Suprapubic skin (tissue), 4 donors: ENCODE results near the gene ZC3H12A. TPM values are rescaled to one million over a fixed set of nuclear protein-coding genes. Genes with fewer than 3 reads are reported as not detected.

Source experiments
- DNase-seq, 2 donors: peaks; one replicate each; pipeline ENCODE4 v3.0.0-alpha.2; 2019; ENCODE audit warnings: low spot score in 2 of 2
- H3K27ac ChIP-seq: fragments of 200-600 bp; sonication (generic); one replicate; pipeline ENCODE4 v1.5.1; 2019
- H3K27me3 ChIP-seq: fragments of 200-600 bp; sonication (generic); one replicate; pipeline ENCODE4 v1.5.1; 2019
- H3K36me3 ChIP-seq: fragments of 200-600 bp; sonication (generic); one replicate; pipeline ENCODE4 v1.5.1; 2019
- H3K4me1 ChIP-seq: fragments of 200-600 bp; sonication (generic); one replicate; pipeline ENCODE4 v1.5.1; 2019
- H3K4me3 ChIP-seq: fragments of 200-600 bp; sonication (generic); one replicate; pipeline ENCODE4 v1.5.1; 2019; ENCODE audit warnings: mild to moderate bottlenecking
- H3K9me3 ChIP-seq: fragments of 200-600 bp; sonication (generic); one replicate; pipeline ENCODE4 v1.5.1; 2019
- EP300 ChIP-seq: sonication (generic); formaldehyde crosslinking; IDR thresholded peaks from one replicate; pipeline ENCODE4 v1.6.1; 2017; ENCODE audit warnings: antibody characterized with exemption
- POLR2A ChIP-seq, 2 donors: fragments of 450-650 bp; IDR thresholded peaks; one replicate each; pipeline ENCODE4 v1.6.1; 2017; ENCODE audit warnings: antibody characterized with exemption in 2 of 2, mild to moderate bottlenecking in 2 of 2, moderate library complexity in 2 of 2
- POLR2AphosphoS5 ChIP-seq, 3 donors: sonication (generic); formaldehyde crosslinking; IDR thresholded peaks; one replicate each; pipeline ENCODE4 v1.6.1; 2017; ENCODE audit warnings: antibody characterized with exemption in 3 of 3
- WGBS: methylation state at CpG from one replicate; pipeline ENCODE4 v1.1.5; 2018; 5-methylcytosine and 5-hydroxymethylcytosine counted together
- total RNA-seq, 4 donors: library from RNA; depleted of rRNA; stranded (reverse); fragments of >200 nt; gene quantifications; one replicate each; pipeline ENCODE4 v1.1.0, GENCODE V29; 2016
- TF ChIP-seq, protein P1 (sequence below), 2 donors: fragments of 200-600 bp in 1 of 2; fragments of 450-650 bp in 1 of 2; sonication (generic) in 1 of 2; IDR thresholded peaks; one replicate each; pipeline ENCODE4 v1.5.1; 2016 to 2019; ENCODE audit warnings: antibody characterized with exemption in 2 of 2, mild to moderate bottlenecking in 1 of 2, moderate library complexity in 1 of 2

The ZC3H12A gene
- total RNA-seq, 4 donors from 2014 or later, result 47.7 to 107 (median 56.1) TPM

DNA sequence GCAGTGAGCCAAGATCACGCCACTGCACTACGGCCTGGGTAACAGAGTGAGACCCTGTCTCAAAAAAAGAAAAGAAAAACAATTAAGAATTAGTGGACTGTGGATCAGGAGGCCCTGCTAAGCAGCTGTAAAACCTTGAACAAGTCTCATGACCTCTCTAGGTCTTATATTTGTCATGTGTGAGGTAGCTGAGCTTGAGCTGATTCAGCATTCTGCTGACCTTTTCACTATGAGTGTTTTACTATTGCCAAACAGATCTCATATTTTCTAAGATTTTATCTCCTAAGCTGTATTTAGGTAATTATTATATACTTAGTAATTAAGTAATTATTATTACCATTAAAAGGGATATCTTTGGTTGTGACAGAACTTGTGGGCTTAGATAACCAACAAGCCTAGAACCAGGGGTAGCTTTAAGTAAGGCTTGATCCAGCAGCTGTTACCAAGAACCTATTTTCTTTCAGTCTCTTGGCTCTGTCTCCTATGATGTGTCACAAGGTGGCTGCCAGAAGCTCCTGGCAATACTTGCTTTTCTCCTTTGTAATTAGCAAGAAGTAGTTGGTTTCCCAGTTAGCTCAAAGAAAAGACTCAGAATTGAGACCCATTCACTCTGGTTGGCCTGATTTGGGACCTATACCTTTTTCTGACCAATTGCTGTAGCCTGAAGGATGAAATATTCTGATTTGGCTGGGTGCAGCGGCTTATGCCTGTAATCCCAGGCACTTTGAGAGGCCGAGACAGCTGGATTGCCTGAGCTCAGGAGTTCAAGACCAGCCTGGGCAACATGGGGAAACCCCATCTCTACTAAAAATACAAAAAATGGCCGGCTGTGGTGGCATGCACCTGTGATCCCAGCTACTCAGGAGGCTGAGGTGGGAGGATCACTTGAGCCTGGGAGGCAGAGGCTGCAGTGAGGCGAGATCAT lies 8.5 kb upstream of the ZC3H12A start:
- peak overlapping the region; percentile 52 for H3K27ac ChIP-seq
- H3K4me1 ChIP-seq, result peaks cover 15% of the 10 kb centered on the region
- H3K27me3 ChIP-seq, result no peaks in the 10 kb centered on the region
- 82% methylated on average over 6 of the region's 6 CpGs for WGBS
- TF ChIP-seq EP300 (no peak), POLR2AphosphoS5 (IDR thresholded peaks at IDR 0.05) (no peak), POLR2A (IDR thresholded peaks at IDR 0.05) (no peak)
- TF ChIP-seq, protein P1, sequence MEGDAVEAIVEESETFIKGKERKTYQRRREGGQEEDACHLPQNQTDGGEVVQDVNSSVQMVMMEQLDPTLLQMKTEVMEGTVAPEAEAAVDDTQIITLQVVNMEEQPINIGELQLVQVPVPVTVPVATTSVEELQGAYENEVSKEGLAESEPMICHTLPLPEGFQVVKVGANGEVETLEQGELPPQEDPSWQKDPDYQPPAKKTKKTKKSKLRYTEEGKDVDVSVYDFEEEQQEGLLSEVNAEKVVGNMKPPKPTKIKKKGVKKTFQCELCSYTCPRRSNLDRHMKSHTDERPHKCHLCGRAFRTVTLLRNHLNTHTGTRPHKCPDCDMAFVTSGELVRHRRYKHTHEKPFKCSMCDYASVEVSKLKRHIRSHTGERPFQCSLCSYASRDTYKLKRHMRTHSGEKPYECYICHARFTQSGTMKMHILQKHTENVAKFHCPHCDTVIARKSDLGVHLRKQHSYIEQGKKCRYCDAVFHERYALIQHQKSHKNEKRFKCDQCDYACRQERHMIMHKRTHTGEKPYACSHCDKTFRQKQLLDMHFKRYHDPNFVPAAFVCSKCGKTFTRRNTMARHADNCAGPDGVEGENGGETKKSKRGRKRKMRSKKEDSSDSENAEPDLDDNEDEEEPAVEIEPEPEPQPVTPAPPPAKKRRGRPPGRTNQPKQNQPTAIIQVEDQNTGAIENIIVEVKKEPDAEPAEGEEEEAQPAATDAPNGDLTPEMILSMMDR (IDR thresholded peaks at IDR 0.05), result no peak
- no peak overlapping the region for H3K4me3 ChIP-seq
- no peaks in the 10 kb centered on the region for H3K9me3 ChIP-seq
- no peak for DNase-seq
- no peaks in the 10 kb centered on the region for H3K36me3 ChIP-seq

DNA sequence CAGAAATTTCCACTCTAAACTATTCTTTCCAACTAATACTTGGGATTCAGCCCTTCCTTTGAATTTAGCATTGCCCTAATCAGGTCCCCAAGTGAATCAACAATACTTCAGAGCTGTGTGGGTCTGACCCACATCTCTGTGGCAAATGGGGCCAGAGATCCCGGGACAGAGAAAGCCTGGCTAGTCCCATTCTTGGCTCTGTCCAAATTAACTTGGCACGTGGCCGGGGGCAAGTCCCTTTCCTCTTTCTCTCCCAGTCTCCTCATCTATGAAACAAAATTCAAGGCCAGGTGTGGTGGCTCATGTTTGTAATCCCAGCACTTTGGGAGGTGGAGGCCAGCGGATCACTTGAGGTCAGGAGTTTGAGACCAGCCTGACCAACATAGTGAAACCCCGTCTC lies 6.3 kb upstream of the ZC3H12A start:
- Histone ChIP-seq H3K27ac (no peak overlapping the region), H3K9me3 (no peaks in the 10 kb centered on the region), H3K4me1 (peaks cover 37% of the 10 kb centered on the region), H3K4me3 (no peak overlapping the region), H3K27me3 (no peaks in the 10 kb centered on the region), H3K36me3 (no peaks in the 10 kb centered on the region)
- no peak for DNase-seq
- WGBS, result 85% methylated on average over 5 of the region's 5 CpGs
- TF ChIP-seq POLR2AphosphoS5 (IDR thresholded peaks at IDR 0.05) (no peak), EP300 (no peak), POLR2A (IDR thresholded peaks at IDR 0.05) (no peak)
- TF ChIP-seq, protein P1 (IDR thresholded peaks at IDR 0.05), result no peak

DNA sequence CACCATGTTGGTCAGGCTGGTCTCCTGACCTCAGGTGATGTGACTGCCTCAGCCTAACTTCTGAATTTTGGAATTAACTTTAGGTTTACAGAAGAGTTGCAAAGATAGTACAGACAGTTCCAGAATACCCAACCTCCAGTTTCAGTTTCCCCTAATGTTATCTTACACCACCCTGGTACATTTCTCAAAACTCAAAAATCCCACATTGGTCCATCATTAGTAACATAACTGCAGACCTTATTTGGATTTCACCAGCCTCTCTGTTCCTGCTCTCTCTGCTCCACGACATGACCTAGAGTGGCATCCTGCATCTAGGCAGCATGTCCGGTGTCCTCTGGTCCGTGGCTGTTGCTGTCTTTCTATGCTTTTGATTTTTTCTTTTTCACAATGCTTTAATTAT lies 5.0 kb upstream of the ZC3H12A start:
- DNase-seq, result no peak
- Histone ChIP-seq H3K27ac (no peak overlapping the region), H3K27me3 (no peaks in the 10 kb centered on the region), H3K4me1 (peaks cover 47% of the 10 kb centered on the region), H3K4me3 (no peak overlapping the region), H3K36me3 (no peaks in the 10 kb centered on the region), H3K9me3 (no peaks in the 10 kb centered on the region)
- TF ChIP-seq POLR2AphosphoS5 (IDR thresholded peaks at IDR 0.05), result no peak
- TF ChIP-seq, protein P1 (IDR thresholded peaks at IDR 0.05), result no peak
- TF ChIP-seq EP300, result no peak
- TF ChIP-seq POLR2A (IDR thresholded peaks at IDR 0.05), result no peak
- WGBS, result 83% methylated on average over 3 of the region's 3 CpGs

DNA sequence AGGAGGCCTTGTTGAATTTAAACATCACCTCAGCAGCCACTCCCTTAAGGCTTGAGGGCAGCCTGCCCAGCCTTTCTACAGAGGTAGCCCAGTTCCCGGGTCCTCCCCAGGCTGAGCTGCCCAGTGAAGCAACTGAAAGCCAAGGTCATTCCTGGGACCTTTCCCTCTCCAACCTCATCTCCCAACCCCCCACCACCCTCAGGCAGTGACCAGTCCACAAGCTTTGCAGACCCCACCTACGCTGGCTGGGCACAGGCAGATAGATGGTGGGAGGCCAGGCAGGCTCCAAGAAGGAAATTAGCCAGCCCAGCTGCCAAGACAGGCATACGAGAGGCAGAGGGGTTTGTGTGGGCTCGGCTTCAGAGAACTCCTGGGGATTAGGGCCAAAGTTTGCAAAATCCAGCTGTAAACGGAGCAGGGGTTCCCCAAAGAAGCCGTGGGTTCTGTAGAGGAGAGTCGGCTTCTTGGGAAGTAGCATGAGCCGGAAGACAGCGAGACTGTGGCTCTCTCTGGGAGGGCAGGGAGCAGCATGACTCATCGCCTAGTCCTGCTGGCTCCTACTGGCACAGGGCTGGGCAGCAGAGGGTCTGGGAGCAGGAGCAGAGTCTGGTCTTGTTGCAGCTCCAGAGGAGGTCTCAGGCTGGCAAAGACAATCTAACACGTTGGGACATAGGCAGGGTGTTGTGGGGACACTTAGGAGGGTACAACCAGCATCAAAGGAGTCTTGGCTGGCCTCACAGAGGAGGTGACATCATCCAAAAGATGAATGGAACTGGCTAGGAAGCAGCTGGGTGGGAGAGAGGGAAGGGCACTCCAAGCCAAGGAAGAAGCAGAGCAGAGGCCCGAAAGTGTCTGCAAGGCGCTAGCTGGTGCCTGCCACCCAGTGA lies 2.8 kb upstream of the ZC3H12A start:
- no peak for DNase-seq
- 5% methylated on average over 9 of the region's 13 CpGs for WGBS
- TF ChIP-seq POLR2AphosphoS5 (IDR thresholded peaks at IDR 0.05) (peak in 1 of 3 donors; percentile 45), EP300 (no peak)
- H3K27ac ChIP-seq, result peak overlapping the region; percentile 86
- H3K4me1 ChIP-seq, result peaks cover 51% of the 10 kb centered on the region
- peak overlapping the region; percentile 34 for H3K4me3 ChIP-seq
- H3K27me3 ChIP-seq, result no peaks in the 10 kb centered on the region
- no peaks in the 10 kb centered on the region for H3K36me3 ChIP-seq
- H3K9me3 ChIP-seq, result no peaks in the 10 kb centered on the region

DNA sequence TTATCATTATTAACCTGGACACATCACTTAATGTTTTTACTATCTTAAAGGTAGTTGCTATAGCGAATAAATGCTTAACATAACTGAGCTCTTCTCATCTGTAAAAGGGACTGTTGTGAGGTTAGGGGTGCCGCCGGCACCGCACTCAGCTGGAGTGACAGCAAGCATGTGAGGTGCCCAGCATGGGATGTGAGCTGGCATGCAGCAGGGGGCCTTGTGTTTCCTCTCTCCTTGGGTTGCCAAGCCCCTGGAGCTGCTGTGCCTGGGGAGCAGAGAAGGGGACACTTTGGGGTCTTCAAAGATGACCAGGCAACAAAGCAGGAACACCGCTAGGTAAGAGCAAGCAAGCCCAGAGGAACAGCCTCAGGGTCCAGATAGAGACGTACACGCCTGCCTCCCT lies 2.1 kb upstream of the ZC3H12A start:
- WGBS, result 68% methylated on average over 7 of the region's 7 CpGs
- no peaks in the 10 kb centered on the region for H3K36me3 ChIP-seq
- H3K9me3 ChIP-seq, result no peaks in the 10 kb centered on the region
- peaks cover 58% of the 10 kb centered on the region for H3K4me1 ChIP-seq
- H3K4me3 ChIP-seq, result no peak overlapping the region
- TF ChIP-seq POLR2AphosphoS5 (IDR thresholded peaks at IDR 0.05), result no peak
- TF ChIP-seq, protein P1 (IDR thresholded peaks at IDR 0.05), result no peak
- no peak for TF ChIP-seq POLR2A (IDR thresholded peaks at IDR 0.05)
- TF ChIP-seq EP300, result no peak
- peak overlapping the region; percentile 86 for H3K27ac ChIP-seq
- H3K27me3 ChIP-seq, result no peaks in the 10 kb centered on the region
- DNase-seq, result no peak
